Glomerular endothelial cell (primary cell): ENCODE results near the gene SBSN. TPM values are rescaled to one million over a fixed set of nuclear protein-coding genes. Genes with fewer than 3 reads are reported as not detected.

Source experiments
- DNase-seq: peaks from one replicate; pipeline ENCODE4 v3.0.0-alpha.2; 2011; ENCODE audit warnings: low read depth, low spot score; ENCODE audit errors: extremely low read depth
- total RNA-seq: library from RNA; depleted of rRNA; stranded (reverse); fragments of >200 nt; gene quantifications from 2 replicates; pipeline ENCODE4 v1.2.3, GENCODE V29; 2015

The SBSN gene
- total RNA-seq, 1 donor from 2014 or later, result not detected

- no peak for DNase-seq
These were observed 27.3 kb upstream of the SBSN start for GRCh38 chr19:35555301-35556005.

GRCh38 chr19:35554076-35554475 is 26.0 kb upstream of the SBSN start:
- DNase-seq, result no peak

DNA sequence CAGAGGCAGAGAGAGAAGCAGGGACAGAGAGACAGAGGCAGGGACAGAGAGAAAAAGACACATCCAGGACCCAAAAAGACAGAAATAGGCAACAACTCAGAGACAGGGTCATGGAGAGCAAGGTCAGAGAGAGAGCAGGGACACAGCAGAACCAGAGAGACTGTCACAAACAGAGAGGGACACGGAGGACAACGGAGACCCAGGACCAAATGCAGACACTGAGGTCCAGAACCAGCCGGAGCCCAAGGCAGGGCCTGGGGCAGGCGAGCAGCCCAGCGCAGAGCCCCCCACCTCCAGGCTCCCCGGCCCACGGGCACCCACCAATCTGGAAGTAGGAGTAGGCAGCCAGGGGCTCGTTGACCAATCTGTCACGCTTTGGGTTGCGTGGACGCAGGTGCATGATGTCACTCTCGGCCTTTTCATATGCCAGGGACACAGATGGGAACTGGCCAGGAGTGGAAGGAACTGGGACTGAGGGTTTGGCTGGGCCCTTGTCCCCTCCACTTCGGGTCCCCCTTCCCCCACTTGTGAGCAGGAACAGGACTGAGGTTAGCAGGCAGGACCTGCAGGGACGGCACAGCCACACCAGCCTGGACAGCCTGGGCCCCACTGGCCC is 25.4 kb upstream of the SBSN start:
- no peak for DNase-seq

GRCh38 chr19:35552534-35553384 is 24.6 kb upstream of the SBSN start:
- no peak for DNase-seq

DNA sequence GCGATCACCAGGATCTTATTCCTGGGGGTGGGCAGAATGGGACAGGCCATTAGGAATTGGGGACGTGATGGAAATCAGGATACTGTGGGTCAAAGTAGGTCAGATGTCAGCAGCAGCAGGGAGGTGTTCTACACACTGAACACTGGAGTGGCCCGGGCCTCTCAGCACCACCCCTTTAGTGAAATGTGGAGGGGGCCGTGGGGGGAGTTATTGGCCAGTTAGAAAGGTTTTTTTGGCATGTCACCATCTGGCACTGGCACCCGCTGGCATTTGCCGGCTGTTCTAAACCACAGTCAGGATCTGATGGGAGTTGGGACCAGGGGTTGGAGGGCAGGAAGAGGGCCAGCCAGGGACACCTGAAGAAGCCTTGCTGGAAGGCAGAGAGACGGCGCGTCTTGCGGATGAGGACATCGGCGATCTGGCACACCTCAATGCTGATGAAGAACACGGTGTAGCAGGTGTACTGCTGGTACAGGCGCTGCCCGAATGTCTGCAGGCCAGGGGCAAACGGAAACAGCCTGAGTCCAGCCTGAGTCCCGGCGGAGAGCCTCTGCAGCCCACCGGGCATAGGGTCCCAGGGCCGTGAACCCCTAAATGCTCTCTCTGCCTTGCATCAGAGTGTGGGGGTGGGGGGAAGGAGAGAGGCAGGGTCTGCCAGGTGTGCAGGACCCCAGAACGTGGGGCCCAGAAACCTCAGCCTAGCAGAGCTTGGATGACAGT is 23.1 kb upstream of the SBSN start:
- no peak for DNase-seq

- DNase-seq, result no peak
These were observed 21.9 kb upstream of the SBSN start for GRCh38 chr19:35549879-35550523.

GRCh38 chr19:35549174-35549788 is 21.2 kb upstream of the SBSN start:
- peak; percentile 22 for DNase-seq

GRCh38 chr19:35546532-35546931 is 18.4 kb upstream of the SBSN start:
- DNase-seq, result no peak

DNA sequence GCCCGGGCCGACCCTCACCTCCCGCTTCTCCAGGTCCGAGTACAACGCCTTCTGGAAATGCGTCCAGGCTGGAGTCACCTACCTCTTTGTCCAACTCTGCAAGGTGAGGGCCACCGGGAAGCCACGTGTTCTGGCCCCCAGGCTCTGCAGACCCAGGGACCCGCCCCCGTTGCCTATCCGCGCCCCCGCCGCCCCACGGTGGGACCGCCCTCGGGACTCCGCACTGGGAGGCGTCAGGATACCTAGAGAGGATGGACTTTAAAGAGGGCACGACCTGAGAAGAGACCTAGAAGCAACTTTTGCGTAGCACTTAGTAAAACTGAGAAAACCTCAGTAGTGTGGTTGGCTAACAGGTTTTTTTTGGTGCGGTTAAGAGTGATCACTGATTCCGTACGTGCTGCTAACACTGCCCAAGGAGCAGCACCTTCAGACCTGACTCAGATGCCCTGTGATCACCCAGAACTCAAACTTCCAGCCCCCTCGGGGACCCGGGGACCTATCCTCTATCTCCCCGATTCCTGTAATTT is 17.8 kb upstream of the SBSN start:
- DNase-seq, result no peak

DNA sequence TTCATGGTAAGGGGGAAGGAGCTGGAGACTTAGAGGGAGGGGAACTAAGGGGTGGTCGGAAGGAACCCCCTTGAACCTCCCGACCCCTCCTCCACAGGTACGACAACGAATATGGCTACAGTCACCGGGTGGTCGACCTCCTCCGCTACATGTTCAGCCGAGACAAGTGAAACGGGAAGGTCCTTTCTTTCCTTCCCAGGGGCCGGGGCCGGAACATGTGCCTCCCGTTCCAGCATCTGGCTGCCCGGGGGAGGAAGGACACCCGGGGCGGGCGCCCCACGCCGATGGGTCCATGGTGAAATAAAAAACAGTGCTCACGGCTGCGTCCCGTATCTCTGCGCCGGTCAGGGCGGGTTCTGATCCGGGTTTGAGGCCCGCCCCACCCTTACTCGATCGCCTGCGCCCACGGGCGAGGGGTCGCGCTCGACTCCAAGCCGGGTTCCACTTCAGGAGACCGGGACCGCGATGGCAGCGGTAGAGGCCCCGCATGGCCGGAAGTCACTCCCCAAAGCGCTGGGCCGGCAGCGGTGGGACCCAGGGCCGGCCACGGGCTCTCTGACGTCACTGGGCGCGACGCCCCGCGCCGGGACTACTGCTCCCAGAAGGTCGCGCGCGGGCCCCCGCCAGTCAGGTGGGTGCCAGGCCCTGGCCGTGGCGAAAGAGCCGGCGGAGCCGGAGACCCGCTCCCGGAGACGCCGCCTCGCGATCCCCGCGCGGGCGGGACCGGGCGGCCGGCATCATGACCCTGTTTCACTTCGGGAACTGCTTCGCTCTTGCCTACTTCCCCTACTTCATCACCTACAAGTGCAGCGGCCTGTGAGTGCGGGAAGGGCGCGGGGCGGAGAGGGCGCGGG is 17.1 kb upstream of the SBSN start, which contains the start of gene TMEM147:
Gene TMEM147, plus strand, starts transcription at position 626 of the 854 bp plus-strand sequence. Its CDS starts 114 bp downstream, at position 740.
- no peak for DNase-seq

- no peak for DNase-seq
These were observed 16.1 kb upstream of the SBSN start for GRCh38 chr19:35544110-35544802.

DNA sequence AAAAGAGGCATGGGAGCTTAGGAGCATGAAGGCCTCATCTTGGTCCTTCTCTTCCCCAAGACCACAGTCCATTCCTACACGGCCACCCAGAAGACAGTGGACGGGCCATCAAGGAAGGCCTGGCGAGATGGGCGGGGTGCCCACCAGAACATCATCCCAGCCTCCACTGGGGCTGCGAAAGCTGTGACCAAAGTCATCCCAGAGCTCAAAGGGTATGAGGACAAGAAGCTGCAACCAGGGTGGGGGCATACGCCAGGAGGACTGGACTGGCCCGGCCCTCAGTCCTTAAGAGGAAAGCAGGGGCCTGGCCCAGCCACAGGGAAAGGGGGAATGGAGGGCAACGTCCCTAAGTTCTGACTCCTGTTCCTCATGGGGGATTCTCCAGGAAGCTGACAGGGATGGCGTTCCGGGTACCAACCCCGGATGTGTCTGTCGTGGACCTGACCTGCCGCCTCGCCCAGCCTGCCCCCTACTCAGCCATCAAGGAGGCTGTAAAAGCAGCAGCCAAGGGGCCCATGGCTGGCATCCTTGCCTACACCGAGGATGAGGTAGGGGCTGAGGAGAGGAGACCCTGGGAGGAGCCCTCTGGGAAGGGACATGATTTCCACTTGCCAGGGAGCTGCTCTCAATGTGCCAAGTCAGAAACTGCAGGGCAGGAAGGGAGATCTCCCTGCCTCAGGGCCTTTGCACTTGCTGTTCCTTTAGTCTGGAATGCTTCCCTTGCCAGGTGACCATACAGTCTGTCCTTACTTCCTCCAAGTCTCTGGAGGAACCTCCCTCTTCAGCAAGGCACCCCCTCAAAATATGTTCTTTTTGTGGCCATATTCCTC is 15.4 kb upstream of the SBSN start:
- DNase-seq, result no peak

- no peak for DNase-seq
These were observed 14.1 kb upstream of the SBSN start for GRCh38 chr19:35542209-35542608.

DNA sequence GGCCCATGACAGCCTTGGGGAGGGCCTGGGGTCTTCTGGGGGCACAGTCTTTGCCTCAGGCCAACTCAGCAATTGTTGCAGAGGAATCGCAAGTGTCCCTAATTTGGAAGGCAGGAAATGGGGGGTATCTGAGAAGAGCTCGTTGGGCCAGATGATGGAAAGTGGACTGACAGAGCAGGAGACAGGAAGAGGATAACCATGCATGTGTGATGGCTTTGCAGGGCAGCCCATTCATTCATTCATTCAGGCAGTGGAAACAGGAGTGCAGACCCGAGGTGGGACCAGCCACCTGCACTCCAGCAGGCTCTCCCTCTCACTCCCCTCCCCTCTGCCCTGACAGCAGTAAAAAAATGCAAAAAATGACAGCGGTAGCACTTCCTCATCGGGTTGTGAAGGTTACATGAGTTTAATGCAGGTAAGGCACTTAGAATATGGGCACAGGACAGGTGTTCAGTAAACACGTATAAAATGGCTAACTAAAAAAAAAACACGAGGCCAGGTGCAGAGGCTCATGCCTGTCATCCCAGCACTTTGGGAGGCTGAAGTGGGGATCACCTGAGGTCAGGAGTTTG is 12.3 kb upstream of the SBSN start:
- no peak for DNase-seq

- DNase-seq, result no peak
These were observed 11.7 kb upstream of the SBSN start for GRCh38 chr19:35539850-35540249.

- DNase-seq, result no peak
These were observed 11.2 kb upstream of the SBSN start for GRCh38 chr19:35539314-35539713.
